Activated T-cell treated with anti-CD3 and anti-CD28 coated beads, Interleukin-2, amount 50 U/mL, for 1 hour (primary cell): ENCODE measurements around the gene TMEM182.
A peak's percentile ranks its signal among the peaks of the same experiment; 100 is the strongest.

Experiments used
- DNase-seq: peaks from one replicate; pipeline ENCODE4 v3.0.0-alpha.2; 2020

TMEM182 gene

GRCh38 chr2:102803041-102803896 lies 41.4 kb downstream of the TMEM182 start:
- no peak for DNase-seq

DNA sequence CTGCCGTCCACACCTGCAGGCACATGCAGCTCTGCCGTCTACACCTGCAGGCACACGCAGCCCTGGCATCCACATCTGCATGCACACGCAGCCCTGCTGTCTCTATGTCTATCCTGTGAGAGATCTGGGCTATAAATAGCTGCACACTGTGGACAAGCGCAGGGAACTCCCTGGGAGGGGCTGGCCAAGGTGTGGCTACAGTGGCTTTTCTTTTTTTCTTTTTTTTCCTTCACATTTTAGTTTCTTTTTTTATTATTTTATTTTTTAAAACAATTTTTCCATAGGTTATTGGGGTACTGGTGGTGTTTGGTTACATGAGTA lies 42.0 kb downstream of the TMEM182 start:
- DNase-seq, result no peak

- peak; percentile 24 for DNase-seq
Observed at GRCh38 chr2:102806250-102806837, 44.5 kb downstream of the TMEM182 start.

- no peak for DNase-seq
Observed at GRCh38 chr2:102809291-102810189, 47.7 kb downstream of the TMEM182 start.

DNA sequence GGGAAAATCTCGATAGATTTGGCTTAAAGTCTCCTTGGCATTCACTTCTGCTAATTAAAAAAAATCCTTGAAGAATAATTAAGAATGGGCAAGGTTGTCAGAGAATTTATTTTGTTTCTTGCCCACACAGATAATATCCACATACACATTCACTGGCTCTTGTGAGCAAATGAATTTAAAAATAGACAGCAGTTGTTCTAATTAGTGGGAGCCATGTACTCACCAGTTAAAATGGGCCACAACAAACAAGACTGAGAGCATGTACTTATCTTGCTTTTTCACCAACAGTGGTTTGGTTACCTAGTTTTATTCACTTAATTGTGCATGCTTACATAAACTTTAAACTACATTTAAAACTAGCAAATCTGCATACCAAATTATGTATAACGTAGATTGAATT lies 53.5 kb downstream of the TMEM182 start:
- no peak for DNase-seq

GRCh38 chr2:102826904-102827303 lies 65.1 kb downstream of the TMEM182 start:
- no peak for DNase-seq

DNA sequence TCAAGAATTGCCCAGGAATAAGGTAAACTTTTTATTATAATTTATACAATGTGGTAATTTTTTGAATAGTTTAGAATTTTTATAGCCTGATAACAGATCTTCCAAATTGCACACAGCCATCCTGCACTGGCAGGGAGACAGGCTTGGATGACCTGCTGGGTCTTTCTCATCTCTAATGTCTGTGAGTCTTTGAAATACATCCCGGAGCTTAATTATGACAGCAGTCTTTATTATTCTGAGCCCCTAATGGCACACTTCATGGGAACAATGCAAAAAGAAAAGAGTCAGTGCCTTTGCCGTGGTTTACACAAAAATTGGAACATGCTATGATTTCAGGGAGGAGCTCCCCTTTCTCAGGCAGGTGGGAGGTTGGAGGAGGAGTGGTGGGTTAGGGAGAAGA lies 71.0 kb downstream of the TMEM182 start:
- no peak for DNase-seq

DNA sequence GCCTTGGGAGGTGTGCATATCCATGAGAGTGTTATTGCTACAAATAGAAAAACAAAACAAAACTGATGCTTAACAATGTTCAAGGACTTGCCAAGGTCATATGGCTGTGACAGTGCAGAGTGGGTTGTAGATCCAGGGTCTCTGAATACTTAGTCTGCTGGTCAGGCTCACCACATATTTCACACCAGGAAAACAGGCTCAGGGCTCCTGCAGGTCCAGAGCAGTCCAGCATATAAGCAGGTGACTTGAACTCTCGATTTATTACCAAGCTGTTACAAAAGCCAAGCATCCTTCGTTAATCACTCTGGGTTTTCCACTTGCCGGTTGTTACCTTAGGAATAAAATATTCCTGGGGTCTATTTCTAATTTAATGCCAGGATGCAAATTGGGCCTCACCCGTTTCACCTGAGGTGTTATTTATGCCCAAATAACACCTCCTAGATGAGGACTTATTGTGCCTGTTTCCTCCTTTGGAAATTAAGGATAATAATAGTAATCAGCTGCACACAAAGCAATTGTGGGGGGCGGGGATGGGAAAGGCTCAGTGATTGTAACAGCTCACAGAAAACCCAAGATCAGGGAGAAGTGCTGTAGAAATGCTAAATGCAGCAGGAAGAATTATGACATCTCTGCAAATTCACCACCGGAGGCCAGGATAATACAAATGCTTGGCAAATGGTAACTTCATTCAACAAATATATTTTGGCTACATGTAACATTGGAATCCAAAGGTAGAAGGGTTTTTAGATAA lies 72.9 kb downstream of the TMEM182 start:
- DNase-seq, result no peak

GRCh38 chr2:102837626-102838198 lies 75.9 kb downstream of the TMEM182 start:
- DNase-seq, result no peak

DNA sequence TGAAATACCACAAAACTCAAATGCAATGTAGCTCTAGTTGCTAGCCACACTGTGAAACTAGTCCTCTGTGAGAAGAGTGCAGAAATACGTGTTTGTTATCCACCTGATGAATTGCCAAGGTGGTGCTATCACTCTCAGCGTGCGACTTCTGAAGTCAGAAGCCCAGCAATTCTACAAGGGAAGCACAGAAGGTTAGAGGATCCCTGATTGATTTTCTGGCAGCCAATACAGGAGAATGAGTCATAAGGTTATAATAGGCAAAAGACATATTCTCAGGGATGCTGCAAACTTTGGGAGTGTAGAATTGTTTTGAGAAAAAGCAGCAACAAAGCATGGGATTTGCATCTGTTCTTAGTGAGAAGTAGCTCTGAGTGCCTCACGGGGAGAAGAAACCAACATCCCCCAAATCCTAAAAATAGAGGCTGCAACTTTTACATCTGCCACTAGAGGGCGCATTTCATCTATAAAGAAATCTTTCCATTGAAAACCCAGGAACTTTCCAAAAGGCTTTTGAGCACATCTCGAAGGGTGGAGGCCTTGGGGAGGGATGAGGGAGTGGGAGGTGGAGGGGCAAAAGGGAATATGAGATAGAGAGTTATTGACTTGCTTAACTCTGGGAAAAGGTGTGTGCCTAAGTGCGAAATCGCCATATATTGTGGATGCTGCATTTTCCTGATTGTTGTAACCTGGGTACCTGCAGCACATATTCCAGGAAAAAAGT lies 78.0 kb downstream of the TMEM182 start:
- no peak for DNase-seq

GRCh38 chr2:102841107-102841840 lies 79.4 kb downstream of the TMEM182 start:
- no peak for DNase-seq

- no peak for DNase-seq
Observed at GRCh38 chr2:102843764-102844443, 82.1 kb downstream of the TMEM182 start.

DNA sequence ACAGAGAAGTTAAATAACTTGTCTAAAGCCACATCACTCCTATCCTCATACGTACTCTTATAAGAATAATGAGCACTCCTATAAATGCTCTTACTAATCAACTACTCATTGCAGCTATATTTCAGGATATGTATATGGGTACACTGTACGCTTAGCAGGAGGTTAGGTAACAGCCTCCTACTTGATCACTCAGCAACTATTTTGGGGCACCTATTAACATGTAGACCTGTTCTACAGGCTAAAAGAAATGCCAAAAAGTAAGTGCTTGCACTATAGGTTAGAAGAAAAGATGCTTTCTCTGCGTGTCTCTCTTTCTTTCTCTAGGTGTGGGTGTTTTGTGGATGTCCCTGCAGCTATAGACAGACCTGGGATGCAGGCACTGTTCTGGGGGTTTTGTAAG lies 83.1 kb downstream of the TMEM182 start:
- no peak for DNase-seq

DNA sequence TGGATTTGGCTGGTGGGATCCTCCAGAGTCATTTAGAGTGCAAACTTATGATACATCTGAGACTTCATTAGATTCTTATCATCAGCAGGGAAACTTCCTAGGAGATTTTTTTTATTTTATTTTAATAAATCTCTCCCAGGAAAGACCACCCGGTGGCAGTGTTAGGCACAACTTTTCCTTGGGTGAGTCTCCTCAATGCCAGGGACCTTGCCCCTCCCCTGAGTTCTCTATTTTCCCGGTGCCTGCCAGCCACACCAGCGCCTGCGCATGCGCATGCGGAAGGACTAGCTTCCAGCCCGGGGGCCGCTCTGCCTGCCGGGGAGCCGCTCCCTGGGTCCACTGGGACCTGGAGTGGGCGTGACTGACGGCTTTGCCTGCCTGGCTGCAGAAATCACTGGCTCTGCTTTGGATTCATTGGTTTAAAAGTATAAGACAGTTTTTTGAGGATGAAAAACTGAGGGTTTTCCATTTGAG lies 86.6 kb downstream of the TMEM182 start:
- no peak for DNase-seq

DNA sequence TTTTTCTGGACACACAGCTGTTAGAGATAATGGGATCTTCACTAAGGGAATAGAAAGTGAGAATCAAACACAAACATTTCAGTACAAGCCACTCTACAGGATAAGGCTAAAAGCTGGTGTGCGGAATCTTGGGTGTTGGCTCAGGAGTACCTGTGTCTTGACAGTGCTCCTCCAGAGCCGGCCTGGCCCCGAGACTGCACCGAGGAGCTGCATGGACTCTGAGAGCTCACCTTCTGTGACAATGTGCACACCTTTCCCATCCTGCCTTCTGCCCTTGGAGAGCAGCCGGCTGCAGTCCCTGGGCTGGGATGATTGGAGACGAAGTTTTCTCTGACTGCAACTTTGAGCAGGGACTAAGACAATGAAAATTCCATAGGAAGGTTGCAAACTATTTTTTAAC lies 89.1 kb downstream of the TMEM182 start:
- DNase-seq, result no peak

- no peak for DNase-seq
Observed at GRCh38 chr2:102852867-102853266, 91.0 kb downstream of the TMEM182 start.
